ENCODE measurements around the gene TEAD1.

TEAD1 gene

GRCh38 chr11:12667646-12668045 lies 6.6 kb upstream of the TEAD1 start:
- FAIRE-seq = no peak

GRCh38 chr11:12668166-12668565 lies 6.1 kb upstream of the TEAD1 start:
- FAIRE-seq = no peak

- FAIRE-seq = no peak
These were observed 4.3 kb upstream of the TEAD1 start for GRCh38 chr11:12669930-12670329.

GRCh38 chr11:12671370-12671769 lies 2.9 kb upstream of the TEAD1 start:
- FAIRE-seq = no peak

- no peak for FAIRE-seq
These were observed 659 bp upstream of the TEAD1 start for GRCh38 chr11:12673601-12673923.

- FAIRE-seq = no peak
These were observed 332 bp downstream of the TEAD1 start for GRCh38 chr11:12674571-12674935.

GRCh38 chr11:12674936-12675696 lies 895 bp downstream of the TEAD1 start:
- FAIRE-seq = no peak

- FAIRE-seq = no peak
These were observed 1.9 kb downstream of the TEAD1 start for GRCh38 chr11:12675951-12676711.

- no peak for FAIRE-seq
These were observed 2.9 kb downstream of the TEAD1 start for GRCh38 chr11:12677131-12677530.

- no peak for FAIRE-seq
These were observed 3.9 kb downstream of the TEAD1 start for GRCh38 chr11:12678092-12678491.

- no peak for FAIRE-seq
These were observed 4.8 kb downstream of the TEAD1 start for GRCh38 chr11:12678991-12679390.

GRCh38 chr11:12679471-12679870 lies 5.2 kb downstream of the TEAD1 start:
- FAIRE-seq = no peak

GRCh38 chr11:12680246-12680939 lies 6.2 kb downstream of the TEAD1 start:
- FAIRE-seq = no peak

GRCh38 chr11:12680940-12681258 lies 6.7 kb downstream of the TEAD1 start:
- no peak for FAIRE-seq

GRCh38 chr11:12681466-12681865 lies 7.2 kb downstream of the TEAD1 start:
- no peak for FAIRE-seq

GRCh38 chr11:12682288-12682687 lies 8.1 kb downstream of the TEAD1 start:
- FAIRE-seq = no peak

- FAIRE-seq = no peak
These were observed 8.7 kb downstream of the TEAD1 start for GRCh38 chr11:12682737-12683500.

- FAIRE-seq = no peak
These were observed 9.7 kb downstream of the TEAD1 start for GRCh38 chr11:12683874-12684273.

GRCh38 chr11:12684315-12684714 lies 10.1 kb downstream of the TEAD1 start:
- FAIRE-seq = no peak

- no peak for FAIRE-seq
These were observed 10.6 kb downstream of the TEAD1 start for GRCh38 chr11:12684816-12685215.

- FAIRE-seq = no peak
These were observed 11.0 kb downstream of the TEAD1 start for GRCh38 chr11:12685229-12685628.

- FAIRE-seq = no peak
These were observed 12.2 kb downstream of the TEAD1 start for GRCh38 chr11:12686246-12687060.

GRCh38 chr11:12687216-12687623 lies 13.0 kb downstream of the TEAD1 start:
- no peak for FAIRE-seq
